K562 (cell line): ENCODE data around the gene WHAMM. TPM values are rescaled to one million over a fixed set of nuclear protein-coding genes. Genes with fewer than 3 reads are reported as not detected.
A peak's percentile ranks its signal among the peaks of the same experiment; 100 is the strongest.

Experiments used
- BMI1 ChIP-seq: fragments of 150-350 bp; IDR thresholded peaks from 2 replicates; pipeline ENCODE4 v1.6.1; 2014; ENCODE audit warnings: low read length
- CBX8 ChIP-seq: fragments of 200-600 bp; sonication (generic); IDR thresholded peaks from 2 replicates; pipeline ENCODE4 v1.6.1; 2012; ENCODE audit warnings: borderline replicate concordance, mixed run types, low read depth, mild to moderate bottlenecking, moderate library complexity, mixed read lengths, low read length, control low read depth, inconsistent platforms; ENCODE audit not compliant: poor library complexity, severe bottlenecking; ENCODE audit errors: extremely low read depth
- COPS2 ChIP-seq: fragments of 450-650 bp; conservative IDR thresholded peaks from 2 replicates; pipeline ENCODE4 v1.6.1; 2016; ENCODE audit warnings: mild to moderate bottlenecking, moderate library complexity
- KAT2B ChIP-seq: IDR thresholded peaks from one replicate; pipeline ENCODE4 v1.6.1; 2012; ENCODE audit warnings: low read depth, mild to moderate bottlenecking, control low read depth, inconsistent platforms, low read length, moderate library complexity
- KDM1A ChIP-seq, 2 experiments: fragments of 450-650 bp; IDR thresholded peaks; 2 replicates each; pipeline ENCODE4 v1.6.1; 2016; ENCODE audit warnings: mild to moderate bottlenecking in 2 of 2
- MCM3 ChIP-seq: fragments of 450-650 bp; IDR thresholded peaks from 2 replicates; pipeline ENCODE4 v1.6.1; 2016
- MTF1 ChIP-seq: fragments of 250-450 bp; sonication (Bioruptor Pico); IDR thresholded peaks from 2 replicates; pipeline ENCODE4 v1.9.0; 2021; ENCODE audit warnings: moderate library complexity, mild to moderate bottlenecking, inconsistent platforms, borderline replicate concordance
- MYC ChIP-seq, 2 experiments: fragments of 250-450 bp in 1 of 2; sonication (Bioruptor Pico) in 1 of 2; IDR thresholded peaks; 2 replicates each; pipeline versions ENCODE4 v1.5.1 to v1.6.1; 2012 to 2021; ENCODE audit warnings: low read depth in 2 of 2, borderline replicate concordance in 1 of 2, improper control_type of control experiment in 1 of 2, low read length in 1 of 2, mild to moderate bottlenecking in 1 of 2, moderate library complexity in 1 of 2
- PHB ChIP-seq: fragments of 250-450 bp; sonication (Bioruptor Pico); IDR thresholded peaks from 2 replicates; pipeline ENCODE4 v1.5.0; 2021
- PTTG1 ChIP-seq: fragments of 450-650 bp; IDR thresholded peaks from 2 replicates; pipeline ENCODE4 v1.6.1; 2016; ENCODE audit warnings: low read depth, mild to moderate bottlenecking, missing genetic modification characterization, missing compliant biosample characterization
- PURB ChIP-seq: sonication (generic); formaldehyde crosslinking; IDR thresholded peaks from 2 replicates; pipeline ENCODE4 v1.9.0; 2021; ENCODE audit warnings: low read depth, mild to moderate bottlenecking, missing genetic modification reagents
- SMARCA5 ChIP-seq: fragments of 450-650 bp; IDR thresholded peaks from 2 replicates; pipeline ENCODE4 v1.6.1; 2016
- TFAM ChIP-seq: fragments of 250-450 bp; sonication (Bioruptor Pico); conservative IDR thresholded peaks from 2 replicates; pipeline ENCODE4 v1.5.0; 2021; ENCODE audit warnings: mild to moderate bottlenecking, moderate library complexity
- ZBTB8A ChIP-seq: fragments of 450-650 bp; IDR thresholded peaks from 2 replicates; pipeline ENCODE4 v1.6.1; 2018; ENCODE audit warnings: mild to moderate bottlenecking, moderate library complexity; ENCODE audit not compliant: partially characterized antibody
- ZNF217 ChIP-seq: sonication (generic); formaldehyde crosslinking; IDR thresholded peaks from 2 replicates; pipeline ENCODE4 v1.8.0; 2022; ENCODE audit warnings: mild to moderate bottlenecking, missing genetic modification reagents
- polyA plus RNA-seq, 8 experiments: library from polyadenylated mRNA; depleted of rRNA in 4 of 8; stranded (reverse) in 5 of 8; unstranded in 3 of 8; fragments of >200 nt; fragmentation: Nextera tagmentation in 2 of 8; fragmentation: Illumina TruSeq in 1 of 8; extraction: Ambion mirVana in 2 of 8; extraction: Trizol in 1 of 8; gene quantifications; 2 replicates each; pipeline versions ENCODE4 v1.2.1 to v1.2.3, GENCODE V29; 2011 to 2014; ENCODE audit warnings: inconsistent platforms in 1 of 8, missing spikeins in 1 of 8
- total RNA-seq, 7 experiments: library from RNA; depleted of rRNA in 6 of 7; stranded (reverse); fragments of >200 nt in 6 of 7; fragmentation: Illumina TruSeq in 2 of 7; extraction: Trizol in 2 of 7; gene quantifications; 2 replicates each; pipeline versions ENCODE4 v1.2.1 to v1.2.3, GENCODE V29; 2011 to 2021; ENCODE audit warnings: low replicate concordance in 1 of 7
- TF ChIP-seq, protein P1 (sequence below): sonication (generic); formaldehyde crosslinking; IDR thresholded peaks from 2 replicates; pipeline ENCODE4 v1.8.1; 2022; ENCODE audit warnings: missing genetic modification reagents
- TF ChIP-seq, protein P2 (sequence below): sonication (generic); formaldehyde crosslinking; IDR thresholded peaks from 2 replicates; pipeline ENCODE4 v1.8.0; 2022; ENCODE audit warnings: missing genetic modification reagents, mild to moderate bottlenecking, borderline replicate concordance
- TF ChIP-seq, protein P3 (sequence below), 2 experiments: fragments of 450-650 bp; IDR thresholded peaks; 2 replicates each; pipeline ENCODE4 v1.6.1; 2018; ENCODE audit warnings: mild to moderate bottlenecking in 2 of 2, low read depth in 1 of 2; ENCODE audit not compliant: partially characterized antibody in 2 of 2
- TF ChIP-seq, protein P4 (sequence below): fragments of 200-800 bp; sonication (Bioruptor generic); IDR thresholded peaks from 2 replicates; pipeline ENCODE4 v1.6.1; 2017; ENCODE audit warnings: missing genetic modification characterization, missing compliant biosample characterization

The WHAMM gene
- total and polyA plus RNA-seq, 9 of the 15 experiments (the other 6 are each of a cell fraction or from before 2014, with no cell fraction given) = 2.0 to 4.8 (median 3.6) TPM

DNA sequence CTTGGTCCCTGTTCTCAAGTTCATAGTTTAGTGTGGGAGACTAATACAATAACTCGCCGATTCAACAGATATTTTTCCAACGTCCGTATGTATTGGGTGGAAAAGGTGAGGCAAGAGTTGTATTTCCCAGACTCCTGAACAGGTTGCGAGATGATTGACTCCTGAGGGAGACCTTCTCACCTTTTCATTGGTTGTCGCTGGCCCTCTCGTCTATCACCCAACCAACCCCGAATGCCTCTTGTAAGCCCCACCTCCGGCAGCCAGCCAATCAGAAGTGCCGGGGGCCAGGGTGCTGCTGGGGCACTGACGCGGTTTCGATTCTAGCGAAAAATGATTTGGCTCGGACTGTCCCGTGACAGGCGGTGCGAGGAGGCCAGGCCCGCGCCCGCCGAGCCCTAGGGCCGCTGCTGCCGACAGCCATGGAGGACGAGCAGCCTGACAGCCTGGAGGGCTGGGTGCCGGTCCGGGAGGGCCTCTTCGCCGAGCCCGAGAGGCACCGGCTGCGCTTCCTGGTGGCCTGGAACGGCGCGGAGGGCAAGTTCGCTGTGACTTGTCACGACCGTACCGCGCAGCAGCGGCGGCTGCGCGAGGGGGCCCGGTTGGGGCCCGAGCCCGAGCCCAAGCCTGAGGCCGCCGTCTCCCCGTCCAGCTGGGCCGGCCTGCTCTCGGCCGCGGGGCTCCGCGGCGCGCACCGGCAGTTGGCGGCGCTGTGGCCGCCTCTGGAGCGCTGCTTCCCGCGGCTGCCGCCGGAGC, at the start of gene WHAMM (continued):
- TF ChIP-seq, protein P1, sequence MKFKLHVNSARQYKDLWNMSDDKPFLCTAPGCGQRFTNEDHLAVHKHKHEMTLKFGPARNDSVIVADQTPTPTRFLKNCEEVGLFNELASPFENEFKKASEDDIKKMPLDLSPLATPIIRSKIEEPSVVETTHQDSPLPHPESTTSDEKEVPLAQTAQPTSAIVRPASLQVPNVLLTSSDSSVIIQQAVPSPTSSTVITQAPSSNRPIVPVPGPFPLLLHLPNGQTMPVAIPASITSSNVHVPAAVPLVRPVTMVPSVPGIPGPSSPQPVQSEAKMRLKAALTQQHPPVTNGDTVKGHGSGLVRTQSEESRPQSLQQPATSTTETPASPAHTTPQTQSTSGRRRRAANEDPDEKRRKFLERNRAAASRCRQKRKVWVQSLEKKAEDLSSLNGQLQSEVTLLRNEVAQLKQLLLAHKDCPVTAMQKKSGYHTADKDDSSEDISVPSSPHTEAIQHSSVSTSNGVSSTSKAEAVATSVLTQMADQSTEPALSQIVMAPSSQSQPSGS (CRISPR knock-in tag) = no peak
- TF ChIP-seq, protein P2, sequence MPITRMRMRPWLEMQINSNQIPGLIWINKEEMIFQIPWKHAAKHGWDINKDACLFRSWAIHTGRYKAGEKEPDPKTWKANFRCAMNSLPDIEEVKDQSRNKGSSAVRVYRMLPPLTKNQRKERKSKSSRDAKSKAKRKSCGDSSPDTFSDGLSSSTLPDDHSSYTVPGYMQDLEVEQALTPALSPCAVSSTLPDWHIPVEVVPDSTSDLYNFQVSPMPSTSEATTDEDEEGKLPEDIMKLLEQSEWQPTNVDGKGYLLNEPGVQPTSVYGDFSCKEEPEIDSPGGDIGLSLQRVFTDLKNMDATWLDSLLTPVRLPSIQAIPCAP = no peak
- TF ChIP-seq PHB (CRISPR knock-in tag) = no peak
- TF ChIP-seq MCM3 = no peak
- no peak for TF ChIP-seq BMI1
- TF ChIP-seq MTF1 (CRISPR knock-in tag) = no peak
- TF ChIP-seq ZBTB8A = no peak
- TF ChIP-seq PTTG1 (tag) = no peak
- TF ChIP-seq CBX8 = no peak
- 0 out of 4 replicates have a peak, but pooled peaks of 1 of the 2 experiments have one; percentile 24 for TF ChIP-seq KDM1A (IDR thresholded peaks at IDR 0.05)
- TF ChIP-seq TFAM = no peak
- TF ChIP-seq SMARCA5 = no peak
- TF ChIP-seq ZNF217 = no peak
- TF ChIP-seq KAT2B = no peak
- TF ChIP-seq COPS2 = no peak
- TF ChIP-seq, protein P3, sequence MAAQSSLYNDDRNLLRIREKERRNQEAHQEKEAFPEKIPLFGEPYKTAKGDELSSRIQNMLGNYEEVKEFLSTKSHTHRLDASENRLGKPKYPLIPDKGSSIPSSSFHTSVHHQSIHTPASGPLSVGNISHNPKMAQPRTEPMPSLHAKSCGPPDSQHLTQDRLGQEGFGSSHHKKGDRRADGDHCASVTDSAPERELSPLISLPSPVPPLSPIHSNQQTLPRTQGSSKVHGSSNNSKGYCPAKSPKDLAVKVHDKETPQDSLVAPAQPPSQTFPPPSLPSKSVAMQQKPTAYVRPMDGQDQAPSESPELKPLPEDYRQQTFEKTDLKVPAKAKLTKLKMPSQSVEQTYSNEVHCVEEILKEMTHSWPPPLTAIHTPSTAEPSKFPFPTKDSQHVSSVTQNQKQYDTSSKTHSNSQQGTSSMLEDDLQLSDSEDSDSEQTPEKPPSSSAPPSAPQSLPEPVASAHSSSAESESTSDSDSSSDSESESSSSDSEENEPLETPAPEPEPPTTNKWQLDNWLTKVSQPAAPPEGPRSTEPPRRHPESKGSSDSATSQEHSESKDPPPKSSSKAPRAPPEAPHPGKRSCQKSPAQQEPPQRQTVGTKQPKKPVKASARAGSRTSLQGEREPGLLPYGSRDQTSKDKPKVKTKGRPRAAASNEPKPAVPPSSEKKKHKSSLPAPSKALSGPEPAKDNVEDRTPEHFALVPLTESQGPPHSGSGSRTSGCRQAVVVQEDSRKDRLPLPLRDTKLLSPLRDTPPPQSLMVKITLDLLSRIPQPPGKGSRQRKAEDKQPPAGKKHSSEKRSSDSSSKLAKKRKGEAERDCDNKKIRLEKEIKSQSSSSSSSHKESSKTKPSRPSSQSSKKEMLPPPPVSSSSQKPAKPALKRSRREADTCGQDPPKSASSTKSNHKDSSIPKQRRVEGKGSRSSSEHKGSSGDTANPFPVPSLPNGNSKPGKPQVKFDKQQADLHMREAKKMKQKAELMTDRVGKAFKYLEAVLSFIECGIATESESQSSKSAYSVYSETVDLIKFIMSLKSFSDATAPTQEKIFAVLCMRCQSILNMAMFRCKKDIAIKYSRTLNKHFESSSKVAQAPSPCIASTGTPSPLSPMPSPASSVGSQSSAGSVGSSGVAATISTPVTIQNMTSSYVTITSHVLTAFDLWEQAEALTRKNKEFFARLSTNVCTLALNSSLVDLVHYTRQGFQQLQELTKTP (IDR thresholded peaks at IDR 0.05; ENCODE audit: low read depth in 1 of 2, partially characterized antibody in 2 of 2) = no peak
- TF ChIP-seq, protein P4, sequence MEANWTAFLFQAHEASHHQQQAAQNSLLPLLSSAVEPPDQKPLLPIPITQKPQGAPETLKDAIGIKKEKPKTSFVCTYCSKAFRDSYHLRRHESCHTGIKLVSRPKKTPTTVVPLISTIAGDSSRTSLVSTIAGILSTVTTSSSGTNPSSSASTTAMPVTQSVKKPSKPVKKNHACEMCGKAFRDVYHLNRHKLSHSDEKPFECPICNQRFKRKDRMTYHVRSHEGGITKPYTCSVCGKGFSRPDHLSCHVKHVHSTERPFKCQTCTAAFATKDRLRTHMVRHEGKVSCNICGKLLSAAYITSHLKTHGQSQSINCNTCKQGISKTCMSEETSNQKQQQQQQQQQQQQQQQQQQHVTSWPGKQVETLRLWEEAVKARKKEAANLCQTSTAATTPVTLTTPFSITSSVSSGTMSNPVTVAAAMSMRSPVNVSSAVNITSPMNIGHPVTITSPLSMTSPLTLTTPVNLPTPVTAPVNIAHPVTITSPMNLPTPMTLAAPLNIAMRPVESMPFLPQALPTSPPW (CRISPR knock-in tag) = no peak
- no peak for TF ChIP-seq PURB
- TF ChIP-seq MYC (IDR thresholded peaks at IDR 0.05; ENCODE audit: low read depth, low read length) = no peak
- TF ChIP-seq MYC (CRISPR knock-in tag; IDR thresholded peaks at IDR 0.05; ENCODE audit: borderline replicate concordance, low read depth) = no peak
